Activated T-helper 1 cell treated with anti-CD3 and anti-CD28 coated beads, Interleukin-2, amount 50 U/mL, for 16 hours (primary cell): Measurements from ENCODE around the gene CXorf58.

Experiments used
- DNase-seq, 2 donors: peaks; one replicate each; pipeline ENCODE4 v3.0.0-alpha.2; 2020; ENCODE audit warnings: low read depth in 1 of 2, low spot score in 1 of 2

Gene CXorf58

GRCh38 chrX:23900220-23900797 is 7.5 kb upstream of the CXorf58 start:
- no peak for DNase-seq

GRCh38 chrX:23901060-23901459 is 6.7 kb upstream of the CXorf58 start:
- no peak for DNase-seq

GRCh38 chrX:23901805-23902204 is 6.0 kb upstream of the CXorf58 start:
- no peak for DNase-seq

- DNase-seq: no peak
Observed at GRCh38 chrX:23902419-23902818, 5.4 kb upstream of the CXorf58 start.

GRCh38 chrX:23904096-23904495 is 3.7 kb upstream of the CXorf58 start:
- DNase-seq: no peak

GRCh38 chrX:23907111-23907497 is 702 bp upstream of the CXorf58 start:
- DNase-seq: no peak

- DNase-seq: no peak
Observed at GRCh38 chrX:23908219-23909004, 606 bp downstream of the CXorf58 start.

- no peak for DNase-seq
Observed at GRCh38 chrX:23911126-23911835, 3.5 kb downstream of the CXorf58 start.

- no peak for DNase-seq
Observed at GRCh38 chrX:23919148-23919547, 11.3 kb downstream of the CXorf58 start.

- DNase-seq: no peak
Observed at GRCh38 chrX:23919706-23920320, 12.0 kb downstream of the CXorf58 start.

- DNase-seq: no peak
Observed at GRCh38 chrX:23926015-23926414, 18.2 kb downstream of the CXorf58 start.

GRCh38 chrX:23930894-23931604 is 23.2 kb downstream of the CXorf58 start:
- DNase-seq: no peak

- no peak for DNase-seq
Observed at GRCh38 chrX:23932046-23932445, 24.2 kb downstream of the CXorf58 start.

GRCh38 chrX:23935106-23935505 is 27.3 kb downstream of the CXorf58 start:
- no peak for DNase-seq

- DNase-seq: no peak
Observed at GRCh38 chrX:23936180-23936579, 28.4 kb downstream of the CXorf58 start.

GRCh38 chrX:23937100-23937499 is 29.3 kb downstream of the CXorf58 start:
- DNase-seq: no peak

GRCh38 chrX:23938690-23939089 is 30.9 kb downstream of the CXorf58 start:
- no peak for DNase-seq

GRCh38 chrX:23939203-23939602 is 31.4 kb downstream of the CXorf58 start:
- DNase-seq: no peak

GRCh38 chrX:23944234-23944633 is 36.4 kb downstream of the CXorf58 start:
- no peak for DNase-seq

- DNase-seq: no peak
Observed at GRCh38 chrX:23945206-23945605, 37.4 kb downstream of the CXorf58 start.

GRCh38 chrX:23952391-23952790 is 44.6 kb downstream of the CXorf58 start:
- no peak for DNase-seq
